ENCODE data around the gene PPP3R2.
A peak's percentile ranks its signal among the peaks of the same experiment; 100 is the strongest.
"Not testable (repeated sequence)": the region's sequence is repeated elsewhere in the genome, so short reads cannot be mapped to it uniquely, and the experiment has no call there.

Gene PPP3R2

DNA sequence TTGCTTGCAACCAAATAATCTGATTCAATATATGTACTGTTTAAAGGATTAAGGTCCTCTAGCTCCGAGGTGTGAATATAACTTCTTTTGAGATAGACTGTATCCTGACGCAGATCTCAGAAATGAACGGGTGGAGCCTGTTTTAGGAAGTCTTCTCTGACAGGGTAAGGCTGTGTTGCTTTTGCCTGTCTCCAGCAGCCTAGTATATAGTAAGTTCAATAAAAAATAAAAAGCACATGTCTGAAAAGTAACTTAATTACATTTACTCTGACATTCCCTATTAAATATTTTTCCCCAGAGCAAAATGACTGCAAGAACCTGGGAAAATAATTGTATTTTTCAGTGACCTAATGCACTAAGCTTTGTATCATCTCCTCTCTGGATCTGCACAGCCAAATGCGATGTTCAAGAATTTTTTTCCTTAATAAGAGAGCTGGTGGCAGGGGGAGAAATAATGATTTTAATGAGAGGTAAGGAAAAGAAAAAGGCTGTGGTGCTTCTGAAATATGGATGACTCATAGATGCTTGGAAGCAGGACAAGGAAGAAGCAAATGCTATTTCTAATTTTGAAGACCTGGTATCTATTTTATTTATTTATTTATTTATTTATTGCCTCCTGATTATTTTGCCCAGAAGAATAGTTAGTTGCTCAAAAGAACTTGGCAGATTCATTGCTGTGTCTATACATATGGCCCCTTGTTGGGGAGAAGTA, 7.3 kb downstream of the PPP3R2 start:
- no peak for DNase-seq

- no peak for DNase-seq
These were observed 8.1 kb downstream of the PPP3R2 start for GRCh38 chr9:101586651-101587050.

GRCh38 chr9:101585740-101586139, 9.0 kb downstream of the PPP3R2 start:
- no peak for DNase-seq

DNA sequence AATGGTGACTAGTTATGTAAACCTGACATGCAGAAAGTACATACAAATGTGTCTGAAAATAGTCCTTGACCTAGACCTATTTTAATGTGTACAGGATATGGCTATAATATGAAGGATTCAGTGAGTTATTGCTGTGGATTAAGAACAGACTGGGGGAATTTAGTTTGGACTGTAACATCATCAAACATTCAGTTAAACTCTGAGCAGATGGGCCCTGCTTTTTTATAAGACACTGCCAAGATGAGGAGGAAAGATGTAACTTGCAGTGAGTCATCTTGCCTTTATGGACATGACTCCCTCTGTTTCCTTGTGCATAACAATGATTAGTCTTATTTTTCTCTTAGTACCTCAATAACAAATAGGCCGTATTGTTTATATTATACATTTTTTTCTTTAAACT, 12.2 kb downstream of the PPP3R2 start:
- no peak for DNase-seq

- no peak for DNase-seq
These were observed 14.8 kb downstream of the PPP3R2 start for GRCh38 chr9:101579711-101580545.

DNA sequence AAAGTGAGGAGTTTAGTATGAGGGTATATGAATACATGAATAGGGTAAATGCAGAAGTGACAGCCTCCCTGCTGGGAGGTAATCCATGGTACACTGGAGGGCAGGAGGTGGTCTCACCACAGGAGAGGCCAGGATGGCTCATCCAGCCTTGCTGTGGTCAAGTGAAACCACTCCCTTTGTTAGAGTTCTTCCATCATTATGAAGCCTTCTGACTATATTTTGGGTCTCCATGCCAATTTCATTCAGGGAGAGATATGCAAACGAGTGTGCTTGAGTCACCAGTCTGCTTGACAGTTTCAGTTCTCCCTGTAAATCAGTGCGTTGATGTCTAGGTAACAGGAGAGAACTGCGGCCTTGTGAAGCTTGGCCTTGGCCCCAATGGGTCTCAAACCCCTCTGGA, 16.4 kb downstream of the PPP3R2 start:
- no peak for DNase-seq

- no peak for DNase-seq
These were observed 19.9 kb downstream of the PPP3R2 start for GRCh38 chr9:101574731-101575333.

DNA sequence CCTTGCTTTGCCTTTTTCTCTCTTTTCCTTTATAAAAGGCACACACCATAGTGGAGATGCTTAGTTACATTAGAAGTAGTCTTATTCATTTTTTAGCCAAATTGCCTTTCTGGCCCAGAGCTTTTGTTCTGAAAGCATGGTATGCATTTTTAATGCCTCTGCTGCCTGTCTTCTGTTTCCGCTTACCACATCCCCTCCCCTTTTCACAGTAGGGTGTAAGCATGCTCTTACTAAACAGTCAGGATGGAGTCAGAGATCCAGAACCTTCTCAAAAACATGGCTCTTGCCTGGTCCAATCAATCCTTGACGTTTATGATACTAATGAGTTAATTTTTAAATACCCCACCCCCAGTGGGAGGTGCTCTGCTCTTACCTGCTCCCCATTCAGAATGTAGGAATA, 22.5 kb downstream of the PPP3R2 start:
- no peak for DNase-seq

- DNase-seq: no peak
These were observed 23.7 kb downstream of the PPP3R2 start for GRCh38 chr9:101571114-101571513.

GRCh38 chr9:101569741-101570501, 24.8 kb downstream of the PPP3R2 start:
- DNase-seq: no peak

DNA sequence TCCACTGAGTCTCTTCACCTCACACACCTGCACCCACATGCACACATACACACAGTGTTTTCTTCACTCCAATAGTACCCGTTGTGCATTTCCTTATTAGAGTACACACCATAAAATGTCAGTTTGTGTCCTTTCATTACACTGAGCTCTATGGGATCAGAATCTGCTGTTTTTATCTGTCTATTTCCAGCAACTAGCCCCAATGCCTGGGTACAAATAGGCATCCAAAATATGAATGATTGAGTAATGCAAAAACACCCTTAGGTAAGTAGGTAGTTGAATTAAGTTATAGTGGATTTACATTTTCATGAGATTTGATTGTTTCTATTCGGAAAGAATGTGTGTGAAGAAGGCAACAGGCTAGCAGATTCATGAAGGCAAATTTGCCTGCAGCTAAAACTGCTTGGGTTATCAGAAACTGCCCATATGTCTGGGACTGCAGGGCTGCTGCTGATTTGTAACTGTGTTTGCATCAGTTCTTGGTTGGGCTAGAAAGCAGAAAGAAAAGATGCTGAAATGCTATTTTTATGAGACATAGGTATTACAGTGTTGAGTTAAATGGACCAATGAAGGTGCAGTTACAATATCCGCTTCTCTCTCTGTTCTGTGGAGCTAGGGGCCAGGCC, 26.9 kb downstream of the PPP3R2 start:
- no peak for DNase-seq

GRCh38 chr9:101566904-101567724, 27.7 kb downstream of the PPP3R2 start:
- DNase-seq: peak; percentile 33

DNA sequence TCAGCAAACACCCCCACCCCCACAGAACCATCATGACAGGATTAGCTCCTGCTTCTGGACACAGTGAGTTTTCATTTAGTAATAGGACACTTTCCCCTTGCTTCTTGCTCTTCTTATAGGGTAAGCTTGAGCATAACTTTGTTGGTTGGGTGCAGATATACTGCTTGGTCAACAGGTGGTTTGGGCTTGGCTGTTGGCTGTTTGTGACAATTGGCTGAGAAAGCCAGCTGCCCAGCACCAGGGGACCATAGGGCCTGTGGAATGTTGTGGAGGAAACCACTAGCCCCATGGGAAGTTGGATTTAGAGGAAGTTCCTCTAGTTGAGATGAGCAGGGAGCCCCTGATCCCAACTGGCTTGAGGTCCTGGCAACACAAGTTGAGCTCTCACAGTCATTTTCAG, 30.5 kb downstream of the PPP3R2 start:
- no peak for DNase-seq

- DNase-seq: no peak
These were observed 31.8 kb downstream of the PPP3R2 start for GRCh38 chr9:101562966-101563365.

DNA sequence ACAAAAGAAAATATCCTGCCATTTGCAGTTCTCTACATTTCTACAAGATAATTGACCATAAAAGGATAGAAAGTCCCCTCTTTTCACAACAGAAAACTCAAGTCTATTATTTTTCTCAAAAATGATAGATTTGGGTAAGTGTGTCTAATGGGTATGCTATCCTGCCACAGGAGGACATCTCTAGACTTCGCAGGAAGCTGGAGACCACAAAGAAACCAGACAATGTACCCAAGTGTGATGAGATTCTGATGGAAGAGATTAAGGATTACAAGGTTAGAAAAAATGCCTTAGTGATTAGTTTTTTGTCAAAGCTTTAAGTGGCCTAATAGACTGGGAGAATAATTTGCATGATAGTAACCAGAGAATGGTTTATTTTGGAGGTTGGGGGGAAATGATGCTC, 33.0 kb downstream of the PPP3R2 start:
- no peak for DNase-seq

- DNase-seq: not testable (repeated sequence)
These were observed 45.2 kb downstream of the PPP3R2 start for GRCh38 chr9:101549472-101550098.

GRCh38 chr9:101543098-101543735, 51.6 kb downstream of the PPP3R2 start:
- DNase-seq: no peak

Measured in activated naive CD4-positive, alpha-beta T cell treated with anti-CD3 and anti-CD28 coated beads, Interleukin-2, amount 50 U/mL, for 16 hours (primary cell).